ENCODE results near the gene CADM1.

DNA sequence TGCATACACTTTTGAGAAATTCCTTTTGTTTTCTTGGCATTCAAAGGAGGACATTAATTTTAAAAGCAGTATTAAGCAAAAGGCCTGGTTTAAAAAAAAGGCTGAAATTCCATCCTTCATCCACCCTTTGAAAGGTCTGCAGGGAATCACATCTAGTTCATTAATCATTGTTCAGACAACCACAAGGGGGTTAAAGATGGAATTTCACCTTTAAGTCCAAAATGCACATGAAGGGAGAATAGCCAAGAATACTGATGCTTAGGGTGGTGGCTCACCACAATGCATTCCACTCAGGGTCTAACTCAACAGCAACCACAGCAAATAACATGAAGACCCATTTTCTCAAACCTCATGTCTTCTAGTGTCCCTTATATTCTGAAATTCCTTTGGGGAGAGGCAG lies 256.9 kb downstream of the CADM1 start:
- TF ChIP-seq, protein P1, sequence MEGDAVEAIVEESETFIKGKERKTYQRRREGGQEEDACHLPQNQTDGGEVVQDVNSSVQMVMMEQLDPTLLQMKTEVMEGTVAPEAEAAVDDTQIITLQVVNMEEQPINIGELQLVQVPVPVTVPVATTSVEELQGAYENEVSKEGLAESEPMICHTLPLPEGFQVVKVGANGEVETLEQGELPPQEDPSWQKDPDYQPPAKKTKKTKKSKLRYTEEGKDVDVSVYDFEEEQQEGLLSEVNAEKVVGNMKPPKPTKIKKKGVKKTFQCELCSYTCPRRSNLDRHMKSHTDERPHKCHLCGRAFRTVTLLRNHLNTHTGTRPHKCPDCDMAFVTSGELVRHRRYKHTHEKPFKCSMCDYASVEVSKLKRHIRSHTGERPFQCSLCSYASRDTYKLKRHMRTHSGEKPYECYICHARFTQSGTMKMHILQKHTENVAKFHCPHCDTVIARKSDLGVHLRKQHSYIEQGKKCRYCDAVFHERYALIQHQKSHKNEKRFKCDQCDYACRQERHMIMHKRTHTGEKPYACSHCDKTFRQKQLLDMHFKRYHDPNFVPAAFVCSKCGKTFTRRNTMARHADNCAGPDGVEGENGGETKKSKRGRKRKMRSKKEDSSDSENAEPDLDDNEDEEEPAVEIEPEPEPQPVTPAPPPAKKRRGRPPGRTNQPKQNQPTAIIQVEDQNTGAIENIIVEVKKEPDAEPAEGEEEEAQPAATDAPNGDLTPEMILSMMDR (conservative IDR thresholded peaks at IDR 0.05; ENCODE audit: low read length): no peak
- TF ChIP-seq EZH2phosphoT487 (IDR thresholded peaks at IDR 0.05; ENCODE audit: borderline replicate concordance, low read depth, low read length): no peak
